MCF 10A (cell line): Measurements from ENCODE around the gene KCNIP1. TPM values are rescaled to one million over a fixed set of nuclear protein-coding genes. Genes with fewer than 3 reads are reported as not detected.

Experiments
- BruUV-seq: library from RNA; stranded (reverse); fragments of 400-500 nt; replicated peaks from 2 replicates; lab custom pipeline; 2021; lab: Mats Ljungman, UMichigan
- CTCF ChIA-PET: fragments of 300-600 bp; sonication (Branson Sonifier 250); formaldehyde crosslinking; extraction: SDS; loops from one replicate; lab custom pipeline; 2021; ENCODE audit warnings: antibody characterized with exemption, inconsistent platforms; lab: Yijun Ruan, JAX
- POLR2A ChIA-PET: fragments of 300-600, 350-650 bp; sonication (Branson Sonifier 250); formaldehyde crosslinking; extraction: SDS; loops from one replicate; lab custom pipeline; 2020; ENCODE audit warnings: antibody characterized with exemption, inconsistent platforms; lab: Yijun Ruan, JAX
- DNase-seq: peaks from one replicate; pipeline ENCODE4 v3.0.0-alpha.2; 2018; ENCODE audit not compliant: unreplicated experiment
- H3K27ac Mint-ChIP-seq: one replicate; pipeline ENCODE4 v1.8.0; 2022; ENCODE audit warnings: mild to moderate bottlenecking, low read depth, mixed read lengths; ENCODE audit not compliant: unreplicated experiment
- H3K27me3 Mint-ChIP-seq: one replicate; pipeline ENCODE4 v1.8.0; 2022; ENCODE audit warnings: mixed read lengths; ENCODE audit not compliant: insufficient read depth, unreplicated experiment
- H3K36me3 Mint-ChIP-seq: one replicate; pipeline ENCODE4 v1.8.0; 2022; ENCODE audit warnings: mild to moderate bottlenecking, moderate library complexity, mixed read lengths; ENCODE audit not compliant: insufficient read depth, unreplicated experiment
- H3K4me1 Mint-ChIP-seq: one replicate; pipeline ENCODE4 v1.8.0; 2022; ENCODE audit warnings: mixed read lengths; ENCODE audit not compliant: insufficient read depth, unreplicated experiment
- H3K4me3 Mint-ChIP-seq: one replicate; pipeline ENCODE4 v1.8.0; 2022; ENCODE audit warnings: mild to moderate bottlenecking, moderate library complexity, mixed read lengths; ENCODE audit not compliant: unreplicated experiment
- H3K9me3 Mint-ChIP-seq: one replicate; pipeline ENCODE4 v1.8.0; 2022; ENCODE audit warnings: mixed read lengths; ENCODE audit not compliant: unreplicated experiment
- intact Hi-C: fragments of 100-400 bp; cut with micrococcal nuclease; formaldehyde crosslinking; loops from 2 replicates; pipeline ENCODE4 v1.14.1; 2022
- total RNA-seq: library from RNA; stranded (reverse); gene quantifications from 2 replicates; pipeline ENCODE4 v1.2.3, GENCODE V29; 2022
- TF ChIP-seq, protein P1 (sequence below): fragments of 200-600 bp; IDR thresholded peaks from one replicate; pipeline ENCODE4 v1.8.0; 2022; ENCODE audit warnings: antibody characterized with exemption, mild to moderate bottlenecking; ENCODE audit not compliant: unreplicated experiment

KCNIP1 gene
- total RNA-seq, 1 experiment from 2014 or later, result not detected

DNA sequence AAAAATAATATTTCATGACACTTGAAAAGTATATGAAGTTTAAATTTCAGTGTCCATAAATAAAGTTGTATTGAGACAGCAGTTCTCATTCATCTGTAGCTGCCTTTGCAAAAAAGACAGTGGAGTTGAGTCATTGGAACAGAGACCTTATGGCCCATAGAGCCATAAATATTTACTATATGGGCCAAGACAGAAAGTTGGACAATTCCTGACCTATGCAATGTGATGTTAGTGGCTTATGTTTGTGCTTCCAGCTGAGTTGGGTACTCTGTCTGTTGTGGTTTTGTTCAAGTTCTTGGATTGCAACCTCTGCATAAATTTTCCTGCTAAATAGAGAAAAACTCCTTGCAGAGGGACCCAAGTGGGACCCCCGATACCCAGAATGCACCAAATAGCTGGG is 69.8 kb downstream of the KCNIP1 start:
- intact Hi-C loops, result loop anchor here (5.0 kb wide), 1 partner anchor 136 kb away; no protein-coding TSS in a partner anchor
- no TSS peak for BruUV-seq
- TF ChIP-seq, protein P1, sequence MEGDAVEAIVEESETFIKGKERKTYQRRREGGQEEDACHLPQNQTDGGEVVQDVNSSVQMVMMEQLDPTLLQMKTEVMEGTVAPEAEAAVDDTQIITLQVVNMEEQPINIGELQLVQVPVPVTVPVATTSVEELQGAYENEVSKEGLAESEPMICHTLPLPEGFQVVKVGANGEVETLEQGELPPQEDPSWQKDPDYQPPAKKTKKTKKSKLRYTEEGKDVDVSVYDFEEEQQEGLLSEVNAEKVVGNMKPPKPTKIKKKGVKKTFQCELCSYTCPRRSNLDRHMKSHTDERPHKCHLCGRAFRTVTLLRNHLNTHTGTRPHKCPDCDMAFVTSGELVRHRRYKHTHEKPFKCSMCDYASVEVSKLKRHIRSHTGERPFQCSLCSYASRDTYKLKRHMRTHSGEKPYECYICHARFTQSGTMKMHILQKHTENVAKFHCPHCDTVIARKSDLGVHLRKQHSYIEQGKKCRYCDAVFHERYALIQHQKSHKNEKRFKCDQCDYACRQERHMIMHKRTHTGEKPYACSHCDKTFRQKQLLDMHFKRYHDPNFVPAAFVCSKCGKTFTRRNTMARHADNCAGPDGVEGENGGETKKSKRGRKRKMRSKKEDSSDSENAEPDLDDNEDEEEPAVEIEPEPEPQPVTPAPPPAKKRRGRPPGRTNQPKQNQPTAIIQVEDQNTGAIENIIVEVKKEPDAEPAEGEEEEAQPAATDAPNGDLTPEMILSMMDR, result no peak
- Mint-ChIP-seq H3K27me3 (peaks cover 71% of the 10 kb centered on the region), H3K4me3 (no peak overlapping the region), H3K4me1 (peaks cover 5% of the 10 kb centered on the region), H3K9me3 (peaks cover 6% of the 10 kb centered on the region), H3K27ac (no peak overlapping the region), H3K36me3 (no peaks in the 10 kb centered on the region)
- no peak for DNase-seq
- CTCF ChIA-PET, result interaction anchor here (0.6 to 1.5 kb wide), 2 partner anchors 16 to 100 kb away, joined by 3 to 4 read pairs; no protein-coding TSS in a partner anchor
- POLR2A ChIA-PET, result interaction anchor here (0.7 kb wide), 1 partner anchor 9 kb away, joined by 4 read pairs; no protein-coding TSS in a partner anchor

DNA sequence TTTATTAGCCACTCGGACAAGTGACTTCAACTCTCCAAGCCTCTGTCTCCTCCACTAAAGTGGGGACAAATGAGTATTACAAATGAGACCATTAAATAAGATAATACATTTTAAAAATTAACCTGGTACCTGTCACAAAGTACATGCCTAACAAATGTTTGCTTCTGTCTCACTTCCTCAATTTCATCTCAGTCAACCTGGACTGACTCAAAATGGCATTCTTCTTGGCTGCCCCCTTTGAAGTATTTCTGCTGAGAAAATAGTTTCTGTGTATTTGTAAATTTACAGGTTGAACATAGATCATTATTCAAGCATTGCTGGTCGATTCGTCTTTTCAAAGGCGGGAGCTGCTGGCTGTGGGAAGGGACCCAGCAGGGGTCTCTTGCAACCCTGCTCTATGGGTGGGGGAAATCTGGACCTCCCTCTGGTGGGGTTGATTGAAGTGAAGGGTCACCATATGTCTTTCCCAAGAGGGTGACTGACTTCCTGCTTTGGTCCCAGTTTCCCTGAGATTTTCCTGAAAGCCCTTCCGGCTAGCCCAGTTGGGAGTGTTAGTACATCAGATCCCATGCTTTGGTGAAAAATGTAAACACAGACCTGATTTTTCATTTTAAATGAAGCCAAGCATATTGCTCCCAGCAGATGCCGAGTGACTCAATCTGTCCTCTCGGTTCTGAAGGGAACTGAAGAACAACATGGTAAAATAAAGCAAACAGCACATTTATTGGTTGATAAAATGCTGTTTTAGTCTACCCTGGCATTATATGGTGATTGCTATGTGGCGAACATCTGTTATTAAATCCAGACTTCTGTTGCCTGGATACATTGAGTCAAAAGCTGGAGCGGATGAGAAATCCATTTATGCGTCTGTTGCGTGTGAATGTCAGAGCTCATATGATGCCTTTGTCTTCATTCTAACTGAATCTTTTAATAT is 73.0 kb downstream of the KCNIP1 start:
- Mint-ChIP-seq H3K27me3 (peaks cover 49% of the 10 kb centered on the region), H3K9me3 (peaks cover 10% of the 10 kb centered on the region), H3K4me1 (peaks cover 5% of the 10 kb centered on the region), H3K36me3 (no peaks in the 10 kb centered on the region), H3K27ac (no peak overlapping the region), H3K4me3 (no peak overlapping the region)
- TF ChIP-seq, protein P1, result no peak
- intact Hi-C loops, result no loop called here
- no peak for DNase-seq
- CTCF ChIA-PET, result interaction anchor here (0.5 to 1.0 kb wide), 4 partner anchors 62 to 1712 kb away, joined by 3 to 4 read pairs (median 3); no protein-coding TSS in a partner anchor
- BruUV-seq, result no TSS peak
- POLR2A ChIA-PET, result no interaction called here

DNA sequence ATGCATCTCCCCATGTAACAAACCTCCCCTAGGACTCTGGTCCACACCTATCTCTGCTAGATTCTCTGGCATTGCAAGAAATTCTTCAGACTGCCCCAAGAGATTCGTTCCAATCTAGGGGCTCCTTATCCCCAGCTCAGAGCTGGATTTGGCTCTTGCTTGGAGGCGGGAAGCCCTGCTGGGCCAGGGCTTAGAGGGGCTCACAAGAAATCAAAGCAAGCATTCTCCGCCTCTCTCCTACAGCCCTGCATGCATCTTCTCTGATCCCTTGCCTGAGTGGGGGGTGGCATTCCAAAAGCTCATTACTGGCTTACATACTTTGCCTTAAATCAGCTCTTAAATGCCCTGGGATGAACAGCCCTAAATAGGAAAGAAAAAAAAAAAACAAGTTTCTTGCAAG is 75.8 kb downstream of the KCNIP1 start:
- DNase-seq, result no peak
- H3K9me3 Mint-ChIP-seq, result peaks cover 10% of the 10 kb centered on the region
- intact Hi-C loops, result no loop called here
- BruUV-seq, result no TSS peak
- H3K27ac Mint-ChIP-seq, result no peak overlapping the region
- POLR2A ChIA-PET, result no interaction called here
- H3K4me3 Mint-ChIP-seq, result no peak overlapping the region
- H3K36me3 Mint-ChIP-seq, result no peaks in the 10 kb centered on the region
- CTCF ChIA-PET, result interaction anchor here (0.7 to 0.9 kb wide), 3 partner anchors 124 to 1856 kb away, joined by 3 to 4 read pairs (median 3); no protein-coding TSS in a partner anchor
- TF ChIP-seq, protein P1, result no peak
- H3K27me3 Mint-ChIP-seq, result peaks cover 36% of the 10 kb centered on the region
- no peaks in the 10 kb centered on the region for H3K4me1 Mint-ChIP-seq

DNA sequence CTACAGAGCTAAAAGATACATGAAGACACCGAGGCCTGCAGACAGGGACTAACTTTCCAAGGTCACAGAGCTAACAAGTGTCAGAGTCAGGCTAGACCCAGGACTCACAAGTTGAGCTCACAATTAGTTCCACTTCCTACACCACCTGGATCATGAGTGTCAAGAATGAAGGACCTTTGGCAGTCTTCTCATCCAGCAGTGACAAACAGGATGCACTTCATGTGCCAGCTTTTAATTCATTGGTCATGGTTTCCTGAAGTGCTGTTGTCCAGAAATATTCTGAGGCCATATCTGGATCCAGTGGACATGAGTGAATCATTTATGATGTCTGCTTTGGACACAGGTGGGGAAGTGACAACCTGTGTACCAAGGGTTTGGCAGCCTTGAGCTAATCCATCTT is 77.4 kb downstream of the KCNIP1 start:
- Mint-ChIP-seq H3K27me3 (peaks cover 25% of the 10 kb centered on the region), H3K4me3 (no peak overlapping the region), H3K9me3 (peaks cover 10% of the 10 kb centered on the region), H3K4me1 (no peaks in the 10 kb centered on the region), H3K36me3 (no peaks in the 10 kb centered on the region), H3K27ac (no peak overlapping the region)
- ChIA-PET POLR2A (no interaction called here), CTCF (interaction anchor here (0.8 to 1.6 kb wide), 3 partner anchors 28 to 160 kb away, joined by 3 read pairs; no protein-coding TSS in a partner anchor)
- no peak for DNase-seq
- TF ChIP-seq, protein P1, result no peak
- intact Hi-C loops, result no loop called here
- no TSS peak for BruUV-seq
